22Rv1 (cell line): ENCODE data around the gene C14orf119.

ENCODE experiments used
- H3K27ac ChIP-seq: fragments of 450-650 bp; 2 replicates; pipeline ENCODE4 v1.5.1; 2017
- ZFX ChIP-seq: fragments of 450-650 bp; IDR thresholded peaks from 2 replicates; pipeline ENCODE4 v1.6.1; 2017; ENCODE audit warnings: antibody characterized with exemption, borderline replicate concordance
- TF ChIP-seq, protein P1 (sequence below): fragments of 450-650 bp; IDR thresholded peaks from 2 replicates; pipeline ENCODE4 v1.5.1; 2017; ENCODE audit warnings: mild to moderate bottlenecking

The C14orf119 gene

DNA sequence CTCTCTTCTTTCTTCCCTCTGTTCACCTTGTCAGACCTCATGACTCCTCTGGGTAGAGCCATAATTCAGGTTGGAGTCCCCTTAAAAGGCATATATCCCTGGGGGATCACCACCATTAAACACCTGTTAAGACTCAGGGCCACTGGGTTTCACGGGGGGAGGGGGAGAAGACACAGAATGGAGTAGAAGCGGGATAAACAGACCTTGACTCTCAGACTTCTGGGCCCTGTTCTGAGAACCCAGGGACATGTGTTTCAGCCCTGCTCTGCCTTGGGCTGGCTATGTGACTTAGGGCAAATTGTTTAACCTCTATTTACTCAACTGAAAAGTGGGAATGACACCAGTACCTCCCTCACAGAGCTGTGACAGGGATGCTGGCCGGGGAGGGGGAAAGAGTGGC lies 42.6 kb upstream of the C14orf119 start:
- no peak overlapping the region for H3K27ac ChIP-seq
- no peak for TF ChIP-seq ZFX
- TF ChIP-seq, protein P1, sequence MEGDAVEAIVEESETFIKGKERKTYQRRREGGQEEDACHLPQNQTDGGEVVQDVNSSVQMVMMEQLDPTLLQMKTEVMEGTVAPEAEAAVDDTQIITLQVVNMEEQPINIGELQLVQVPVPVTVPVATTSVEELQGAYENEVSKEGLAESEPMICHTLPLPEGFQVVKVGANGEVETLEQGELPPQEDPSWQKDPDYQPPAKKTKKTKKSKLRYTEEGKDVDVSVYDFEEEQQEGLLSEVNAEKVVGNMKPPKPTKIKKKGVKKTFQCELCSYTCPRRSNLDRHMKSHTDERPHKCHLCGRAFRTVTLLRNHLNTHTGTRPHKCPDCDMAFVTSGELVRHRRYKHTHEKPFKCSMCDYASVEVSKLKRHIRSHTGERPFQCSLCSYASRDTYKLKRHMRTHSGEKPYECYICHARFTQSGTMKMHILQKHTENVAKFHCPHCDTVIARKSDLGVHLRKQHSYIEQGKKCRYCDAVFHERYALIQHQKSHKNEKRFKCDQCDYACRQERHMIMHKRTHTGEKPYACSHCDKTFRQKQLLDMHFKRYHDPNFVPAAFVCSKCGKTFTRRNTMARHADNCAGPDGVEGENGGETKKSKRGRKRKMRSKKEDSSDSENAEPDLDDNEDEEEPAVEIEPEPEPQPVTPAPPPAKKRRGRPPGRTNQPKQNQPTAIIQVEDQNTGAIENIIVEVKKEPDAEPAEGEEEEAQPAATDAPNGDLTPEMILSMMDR, result no peak

DNA sequence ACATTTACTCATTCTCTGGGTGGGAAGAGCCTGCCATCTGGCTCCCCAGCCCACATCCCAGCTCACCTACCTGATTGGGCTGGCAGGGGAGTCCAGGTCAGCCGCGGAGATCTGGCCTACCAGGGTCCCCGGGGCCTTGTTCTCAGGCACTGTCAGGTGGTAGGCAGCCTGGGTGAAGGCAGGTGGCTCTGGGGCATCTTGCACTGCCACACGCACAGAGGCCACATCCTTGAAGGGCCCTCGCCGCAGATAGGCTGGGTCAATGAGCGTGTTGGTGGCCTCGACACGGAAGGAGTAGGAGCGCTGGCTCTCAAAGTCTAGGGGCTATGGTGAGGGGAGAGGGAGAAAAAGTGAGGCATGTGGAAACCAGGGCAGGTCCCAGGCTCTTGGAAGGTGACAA lies 41.9 kb upstream of the C14orf119 start:
- no peak for TF ChIP-seq ZFX
- TF ChIP-seq, protein P1, result no peak
- H3K27ac ChIP-seq, result no peak overlapping the region

DNA sequence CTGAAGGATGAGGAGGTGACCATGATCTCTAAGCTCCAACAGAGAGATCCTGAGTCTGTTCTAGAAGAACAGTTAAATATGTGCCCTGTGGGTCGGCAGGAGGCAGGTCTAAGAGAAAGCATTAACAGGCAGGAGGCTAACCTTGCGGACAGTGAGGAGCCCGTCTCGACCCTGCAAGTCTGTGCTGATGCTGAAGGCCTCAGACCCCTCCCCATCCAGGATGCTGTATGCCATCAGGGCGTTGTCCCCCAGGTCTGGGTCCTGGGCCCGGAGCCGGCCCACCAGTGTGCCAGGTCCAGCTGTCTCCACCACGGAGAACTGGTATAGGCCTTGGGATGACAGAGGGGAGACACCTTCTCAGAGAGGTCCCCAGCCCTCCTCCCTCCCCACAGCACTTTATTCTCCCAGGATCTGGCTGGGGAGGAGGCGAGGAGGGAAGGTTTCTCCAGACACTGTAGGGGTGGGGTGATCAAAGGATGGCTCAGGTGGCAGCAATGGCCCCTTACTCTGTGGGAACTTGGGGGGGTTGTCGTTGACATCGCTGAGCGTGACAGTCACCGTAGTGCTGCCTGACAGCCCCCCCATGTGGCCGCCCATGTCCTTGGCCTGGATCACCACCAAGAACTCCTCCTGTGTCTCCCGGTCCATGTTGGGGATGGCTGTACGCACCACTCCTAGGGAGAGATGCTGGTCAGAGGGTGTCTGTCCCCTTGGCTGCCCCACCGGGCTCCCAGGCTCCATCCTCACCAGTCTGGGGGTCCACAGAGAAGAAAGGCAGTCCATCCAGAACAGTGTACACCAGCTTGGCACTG lies 41.1 kb upstream of the C14orf119 start:
- TF ChIP-seq, protein P1, result peak; percentile 22; the same call in 1 of the 2 replicates
- TF ChIP-seq ZFX, result no peak
- H3K27ac ChIP-seq, result no peak overlapping the region

DNA sequence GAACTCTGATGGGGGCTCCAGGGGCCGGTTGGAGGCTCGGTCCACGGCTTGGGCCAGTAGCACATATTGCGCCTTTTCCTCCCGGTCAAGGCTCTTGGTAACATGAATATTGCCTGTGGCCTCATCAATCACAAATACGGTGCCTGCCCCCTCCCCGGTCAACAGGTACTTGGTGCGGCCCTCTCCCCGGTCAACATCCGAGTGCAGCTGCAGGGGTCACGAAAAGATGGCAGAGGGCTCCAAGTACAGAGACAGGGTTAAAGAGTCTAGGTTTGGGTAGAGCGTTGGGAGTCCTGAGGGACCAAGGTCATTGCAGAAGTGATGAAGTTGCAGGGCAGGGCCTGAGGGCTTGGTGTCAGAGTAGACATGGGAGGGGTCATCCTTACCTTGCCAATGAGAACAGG lies 40.2 kb upstream of the C14orf119 start:
- TF ChIP-seq, protein P1, result no peak
- TF ChIP-seq ZFX, result no peak
- H3K27ac ChIP-seq, result no peak overlapping the region

DNA sequence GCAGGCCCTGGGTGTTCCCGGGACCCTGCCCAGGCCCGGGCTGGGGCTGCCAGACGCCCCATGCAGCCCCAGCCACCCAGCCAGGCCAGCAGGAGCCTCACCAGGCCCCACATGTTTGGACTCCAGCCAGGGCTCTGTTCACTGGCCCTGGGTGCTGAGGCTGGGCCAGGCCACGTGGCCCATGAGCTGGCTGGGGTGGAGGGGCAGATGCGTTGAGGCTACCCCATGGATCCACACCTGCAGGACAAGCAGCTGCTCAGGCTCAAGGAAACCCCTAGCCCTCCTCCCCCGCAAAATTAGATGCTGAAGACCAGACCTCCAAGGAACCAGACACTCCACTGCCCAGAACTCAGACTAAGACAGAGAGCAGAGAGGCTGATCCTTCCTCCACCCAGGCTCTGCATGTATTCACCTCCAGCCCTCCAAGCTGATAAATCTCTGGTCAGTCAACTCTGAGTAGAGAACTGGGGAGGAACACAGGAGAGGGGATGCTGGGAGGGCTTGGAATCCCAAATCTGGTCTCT lies 39.6 kb upstream of the C14orf119 start:
- TF ChIP-seq ZFX, result no peak
- TF ChIP-seq, protein P1, result no peak
- peak overlapping the region; percentile 90 for H3K27ac ChIP-seq

DNA sequence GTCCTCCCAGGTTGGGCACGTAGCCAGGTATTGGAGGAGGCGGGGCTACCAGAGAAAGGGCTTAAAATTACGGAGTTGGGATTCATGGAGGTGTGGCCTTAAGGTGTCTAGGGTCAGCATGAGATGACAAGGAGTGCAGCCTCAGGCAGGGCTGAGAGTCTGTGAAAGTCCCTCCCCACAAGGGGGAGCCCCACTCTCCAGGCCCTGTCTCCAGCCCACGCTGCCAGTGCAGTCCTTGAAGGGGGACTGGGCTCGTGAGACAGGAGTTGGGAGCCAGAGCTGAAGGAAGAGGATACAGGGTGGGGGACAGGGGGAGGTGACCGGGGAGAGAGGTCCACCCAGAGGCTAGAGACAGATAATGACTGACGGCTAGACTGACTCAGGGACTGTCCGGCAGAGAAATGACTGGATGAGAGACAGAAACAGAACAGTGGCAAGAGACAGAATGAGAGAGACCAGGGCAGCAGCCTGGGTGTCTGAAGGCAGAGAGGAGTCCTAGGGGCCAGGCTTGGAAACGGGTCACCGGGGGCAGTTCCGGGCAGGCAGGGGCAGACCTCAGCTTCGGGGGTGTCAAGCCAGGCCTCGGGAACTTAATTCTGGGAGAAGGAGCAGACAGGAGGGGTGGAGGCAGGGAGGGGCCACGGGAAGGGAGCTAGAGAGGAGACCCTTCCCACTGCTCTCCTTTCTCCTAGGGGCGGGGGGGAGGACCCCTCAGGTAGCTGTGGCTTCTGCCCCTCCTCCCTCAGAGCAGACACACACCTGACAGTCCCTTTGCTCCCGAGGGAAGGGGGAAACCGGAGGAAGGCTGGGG lies 39.0 kb upstream of the C14orf119 start:
- TF ChIP-seq ZFX, result no peak
- TF ChIP-seq, protein P1, result peak; percentile 84
- peak overlapping the region; percentile 90 for H3K27ac ChIP-seq
